Measurements from ENCODE around the gene ARHGAP45. TPM values are rescaled to one million over a fixed set of nuclear protein-coding genes. Genes with fewer than 3 reads are reported as not detected.
A peak's percentile ranks its signal among the peaks of the same experiment; 100 is the strongest.

Gene ARHGAP45
- total and polyA plus RNA-seq, 9 of the 15 experiments (the other 6 are each of a cell fraction or from before 2014, with no cell fraction given): 0.08 to 22.1 (median 4.2) TPM

GRCh38 chr19:1073063-1073955, 6.3 kb downstream of the ARHGAP45 start (continued):
- TF ChIP-seq ZNF146 (CRISPR knock-in tag; IDR thresholded peaks at IDR 0.05; ENCODE audit: unreplicated experiment) (no peak), TARDBP (IDR thresholded peaks at IDR 0.05) (no peak), ZNF280B (CRISPR knock-in tag; IDR thresholded peaks at IDR 0.05) (no peak), HNRNPLL (IDR thresholded peaks at IDR 0.05; ENCODE audit: low read depth, low read length, poor library complexity, severe bottlenecking) (no peak), HLTF (IDR thresholded peaks at IDR 0.05) (no peak), CBFB (CRISPR knock-in tag; IDR thresholded peaks at IDR 0.05) (no peak), ZC3H4 (CRISPR knock-in tag; IDR thresholded peaks at IDR 0.05; ENCODE audit: borderline replicate concordance) (peak; percentile 56; the same call in 1 of the 2 replicates), ILF3 (IDR thresholded peaks at IDR 0.05; ENCODE audit: borderline replicate concordance) (no peak), HSF4 (CRISPR knock-in tag; IDR thresholded peaks at IDR 0.05; ENCODE audit: borderline replicate concordance) (no peak), SMARCA4 (IDR thresholded peaks at IDR 0.05) (peak; percentile 69), TEAD2 (tag; IDR thresholded peaks at IDR 0.05) (no peak), BHLHE40 (IDR thresholded peaks at IDR 0.05; ENCODE audit: low read length) (peak; percentile 98), DPF2 (IDR thresholded peaks at IDR 0.05) (peak; percentile 76), MTA2 (IDR thresholded peaks at IDR 0.05; ENCODE audit: low read depth) (peak; percentile 67), KLF1 (tag; IDR thresholded peaks at IDR 0.05) (no peak), ZBTB7A (IDR thresholded peaks at IDR 0.05; ENCODE audit: borderline replicate concordance, control insufficient read depth, low read depth, low read length) (peak; percentile 52; the same call in 1 of the 2 replicates), NFE2 (IDR thresholded peaks at IDR 0.05; ENCODE audit: low read depth) (peak; percentile 55; the same call in 1 of the 2 replicates), EP300 (IDR thresholded peaks at IDR 0.05; ENCODE audit: low read length) (peak; percentile 59), E2F8 (IDR thresholded peaks at IDR 0.05; ENCODE audit: low read depth, partially characterized antibody) (no peak), TCF3 (CRISPR knock-in tag; IDR thresholded peaks at IDR 0.05) (peak; percentile 90), SNAPC5 (CRISPR knock-in tag; IDR thresholded peaks at IDR 0.05) (no peak), ZNF41 (CRISPR knock-in tag; conservative IDR thresholded peaks at IDR 0.05) (no peak), PKNOX1 (IDR thresholded peaks at IDR 0.05) (peak; percentile 36; the same call in 1 of the 2 replicates)
- TF ChIP-seq, protein P1, sequence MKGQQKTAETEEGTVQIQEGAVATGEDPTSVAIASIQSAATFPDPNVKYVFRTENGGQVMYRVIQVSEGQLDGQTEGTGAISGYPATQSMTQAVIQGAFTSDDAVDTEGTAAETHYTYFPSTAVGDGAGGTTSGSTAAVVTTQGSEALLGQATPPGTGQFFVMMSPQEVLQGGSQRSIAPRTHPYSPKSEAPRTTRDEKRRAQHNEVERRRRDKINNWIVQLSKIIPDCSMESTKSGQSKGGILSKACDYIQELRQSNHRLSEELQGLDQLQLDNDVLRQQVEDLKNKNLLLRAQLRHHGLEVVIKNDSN (CRISPR knock-in tag; IDR thresholded peaks at IDR 0.05): peak; percentile 69
